GM12878 (cell line): ENCODE measurements around the gene ZNF655. TPM values are rescaled to one million over a fixed set of nuclear protein-coding genes. Genes with fewer than 3 reads are reported as not detected.
A peak's percentile ranks its signal among the peaks of the same experiment; 100 is the strongest.

ENCODE experiments used
- ATAC-seq: fragments of 200-7000 bp; cut with Tn5 transposase; 3 replicates; pipeline ENCODE4 v1.9.1; 2020; ENCODE audit warnings: mild to moderate bottlenecking, moderate library complexity
- BruUV-seq: library from RNA; stranded (reverse); fragments of 400-500 nt; replicated peaks from 2 replicates; lab custom pipeline; 2021; lab: Mats Ljungman, UMichigan
- CTCF ChIA-PET: fragments of 300-600 bp; sonication (Branson Sonifier 250); formaldehyde crosslinking; extraction: SDS; loops from one replicate; lab custom pipeline; 2021; ENCODE audit warnings: inconsistent platforms; lab: Yijun Ruan, JAX
- POLR2A ChIA-PET: fragments of 350-600 bp; formaldehyde crosslinking; extraction: SDS; loops from one replicate; lab custom pipeline; 2021; ENCODE audit warnings: inconsistent platforms; lab: Charles Lee
- RAD21 ChIA-PET: fragments of 300-600 bp; sonication (Branson Sonifier 250); formaldehyde crosslinking; loops from one replicate; lab custom pipeline; 2023; ENCODE audit warnings: antibody characterized with exemption; ENCODE audit not compliant: unreplicated experiment; lab: Charles Lee
- SMC1A ChIA-PET: fragments of 300-600 bp; sonication (Branson Sonifier 250); formaldehyde crosslinking; loops from one replicate; lab custom pipeline; 2023; ENCODE audit not compliant: unreplicated experiment, uncharacterized antibody; lab: Charles Lee
- DNase-seq: peaks from one replicate; pipeline ENCODE4 v3.0.0-alpha.2; 2011; ENCODE audit warnings: low read depth, low spot score
- FAIRE-seq: peaks from 3 replicates; lab custom pipeline; 2011; peaks lifted over from hg19 to GRCh38; lab: Jason Lieb, UNC
- H2AFZ ChIP-seq: 2 replicates; pipeline ENCODE4 v1.6.0; 2011; ENCODE audit warnings: low read depth, low read length, control low read depth; ENCODE audit not compliant: control insufficient read depth
- H3K27ac ChIP-seq: 2 replicates; pipeline ENCODE4 v1.5.1; 2011; ENCODE audit warnings: control low read depth; ENCODE audit not compliant: control insufficient read depth, insufficient read depth
- H3K27me3 ChIP-seq, 2 experiments: replicated peaks in 1 of 2; 2 replicates each; pipeline versions ENCODE4 v1.6.0 to v1.6.1; 2011; ENCODE audit warnings: low read length in 1 of 2; ENCODE audit not compliant: control insufficient read depth in 2 of 2, insufficient read depth in 2 of 2
- H3K36me3 ChIP-seq, 2 experiments: 2 replicates each; pipeline ENCODE4 v1.5.1; 2011; ENCODE audit warnings: low read length in 1 of 2; ENCODE audit not compliant: control insufficient read depth in 2 of 2, insufficient read depth in 2 of 2
- H3K4me1 ChIP-seq: 2 replicates; pipeline ENCODE4 v1.6.1; 2011; ENCODE audit warnings: mild to moderate bottlenecking, low read length, moderate library complexity, mixed read lengths; ENCODE audit not compliant: control insufficient read depth, insufficient read depth
- H3K4me2 ChIP-seq: 2 replicates; pipeline ENCODE4 v1.6.0; 2011; ENCODE audit warnings: control low read depth; ENCODE audit not compliant: control insufficient read depth, insufficient read depth
- H3K4me3 ChIP-seq: fragments of 200-600 bp; sonication (generic); 2 replicates; pipeline ENCODE4 v1.5.1; 2016
- H3K79me2 ChIP-seq: 2 replicates; pipeline ENCODE4 v1.6.0; 2011; ENCODE audit warnings: low read length; ENCODE audit not compliant: control insufficient read depth, insufficient read depth
- H3K9ac ChIP-seq: 2 replicates; pipeline ENCODE4 v1.8.0; 2011; ENCODE audit warnings: low read length, control low read depth, mixed read lengths; ENCODE audit not compliant: control insufficient read depth, insufficient read depth
- H3K9me3 ChIP-seq: replicated peaks from 3 replicates; pipeline ENCODE4 v1.5.1; 2011; ENCODE audit warnings: mild to moderate bottlenecking, low read length; ENCODE audit not compliant: control insufficient read depth, insufficient read depth
- H4K20me1 ChIP-seq: 2 replicates; pipeline ENCODE4 v1.6.0; 2011; ENCODE audit not compliant: control insufficient read depth, insufficient read depth
- HDAC2 ChIP-seq: fragments of 200-600 bp; sonication (generic); IDR thresholded peaks from 2 replicates; pipeline ENCODE4 v1.6.1; 2017
- MAX ChIP-seq: IDR thresholded peaks from 2 replicates; pipeline ENCODE4 v1.6.1; 2012; ENCODE audit warnings: low read depth, low read length, improper control_type of control experiment
- MEF2A ChIP-seq: IDR thresholded peaks from 2 replicates; pipeline ENCODE4 v1.6.1; 2011; ENCODE audit warnings: low read depth, mild to moderate bottlenecking, low read length, moderate library complexity; ENCODE audit not compliant: insufficient read depth
- MTA2 ChIP-seq: fragments of 450-650 bp; IDR thresholded peaks from 2 replicates; pipeline ENCODE4 v1.6.1; 2016; ENCODE audit warnings: low read depth, mild to moderate bottlenecking, moderate library complexity
- MTA3 ChIP-seq: IDR thresholded peaks from 2 replicates; pipeline ENCODE4 v1.6.1; 2012; ENCODE audit warnings: low read length, inconsistent platforms, borderline replicate concordance
- PAX5 ChIP-seq: IDR thresholded peaks from 2 replicates; pipeline ENCODE4 v1.6.1; 2011; ENCODE audit warnings: low read depth, low read length, borderline replicate concordance
- RELA ChIP-seq: fragments of 450-650 bp; IDR thresholded peaks from 2 replicates; pipeline ENCODE4 v1.8.0; 2014; ENCODE audit warnings: borderline replicate concordance; ENCODE audit not compliant: partially characterized antibody
- SKIL ChIP-seq: fragments of 450-650 bp; IDR thresholded peaks from 2 replicates; pipeline ENCODE4 v1.6.1; 2017; ENCODE audit warnings: mild to moderate bottlenecking, low read depth, inconsistent platforms; ENCODE audit not compliant: poor library complexity, severe bottlenecking
- TCF3 ChIP-seq: IDR thresholded peaks from 2 replicates; pipeline ENCODE4 v1.6.1; 2012; ENCODE audit warnings: low read depth, mild to moderate bottlenecking, low read length, borderline replicate concordance; ENCODE audit not compliant: insufficient read depth
- ZBTB11 ChIP-seq: fragments of 450-650 bp; formaldehyde crosslinking; IDR thresholded peaks from 2 replicates; pipeline ENCODE4 v1.5.0; 2022; ENCODE audit warnings: mild to moderate bottlenecking, missing genetic modification characterization
- ZBTB4 ChIP-seq: fragments of 450-650 bp; formaldehyde crosslinking; IDR thresholded peaks from 2 replicates; pipeline ENCODE4 v1.4.0; 2022; ENCODE audit warnings: mild to moderate bottlenecking, moderate library complexity
- ZNF274 ChIP-seq: IDR thresholded peaks from one replicate; pipeline ENCODE4 v1.8.0; 2011; ENCODE audit not compliant: insufficient read length, insufficient read depth
- WGBS: methylation state at CpG from one replicate; pipeline ENCODE4 v1.1.6; 2016; ENCODE audit warnings: low lambda C conversion rate; ENCODE audit not compliant: insufficient replicate concordance, insufficient coverage; ENCODE audit errors: missing lambda C conversion rate; 5-methylcytosine and 5-hydroxymethylcytosine counted together
- in situ Hi-C: fragments of 300-500 bp; cut with MboI; formaldehyde crosslinking; loops from 9 replicates; pipeline ENCODE4 v1.14.3; 2018; ENCODE audit warnings: mixed read lengths
- intact Hi-C: fragments of 100-400 bp; cut with micrococcal nuclease; formaldehyde crosslinking; loops from one replicate; pipeline ENCODE4 v1.14.2; 2022; ENCODE audit not compliant: unreplicated experiment
- polyA plus RNA-seq, 11 experiments: library from polyadenylated mRNA; depleted of rRNA in 4 of 11; unstranded in 6 of 11; stranded (reverse) in 5 of 11; fragments of >200 nt; fragmentation: Nextera tagmentation in 4 of 11; fragmentation: Illumina TruSeq in 1 of 11; extraction: Ambion mirVana in 4 of 11; extraction: Trizol in 1 of 11; gene quantifications; 1 replicate in 1 of 11; 2 replicates in 10 of 11; pipeline versions ENCODE4 v1.2.1 to v1.2.3, GENCODE V29; 2011 to 2016; ENCODE audit warnings: inconsistent platforms in 2 of 11, missing spikeins in 2 of 11, low read depth in 1 of 11
- total RNA-seq, 4 experiments: library from RNA; depleted of rRNA in 3 of 4; stranded (reverse); fragments of >200 nt in 3 of 4; fragmentation: Illumina TruSeq in 1 of 4; extraction: Trizol in 1 of 4; gene quantifications; 2 replicates each; pipeline versions ENCODE4 v1.2.1 to v1.2.3, GENCODE V29; 2013 to 2021

ZNF655 gene
- total and polyA plus RNA-seq, 10 of the 15 experiments (the other 5 are each of a cell fraction or from before 2014, with no cell fraction given) = 14.5 to 107 (median 52.8) TPM

- Histone ChIP-seq H4K20me1 (no peaks in the 10 kb centered on the region), H3K9me3 (no peaks in the 10 kb centered on the region; the same call in 2 of the 3 replicates), H3K4me2 (peak overlapping the region; percentile 81), H3K79me2 (peaks cover 15% of the 10 kb centered on the region), H3K9ac (peak overlapping the region; percentile 97), H3K27ac (peak overlapping the region; percentile 93), H3K36me3 (peaks cover 0 to 10% of the 10 kb centered on the region in 2 experiments; a peak in 2 of 4 replicates), H2AFZ (peak overlapping the region; percentile 84), H3K4me1 (0 out of 2 replicates have a peak, but pooled peaks cover 3% of the 10 kb centered on the region), H3K4me3 (peak overlapping the region; percentile 95), H3K27me3 (no peaks in the 10 kb centered on the region)
- WGBS = 22% methylated on average over 15 of the region's 15 CpGs
- ChIA-PET RAD21 (no interaction called here), POLR2A (interaction anchor here (1.1 kb wide), 1 partner anchor 45 kb away, joined by 3 read pairs; no protein-coding TSS in a partner anchor), CTCF (interaction anchor here (0.8 kb wide), 1 partner anchor 36 kb away, joined by 3 read pairs; no protein-coding TSS in a partner anchor), SMC1A (no interaction called here)
- FAIRE-seq (no peak), DNase-seq (no peak), ATAC-seq (peak; percentile 9)
- intact Hi-C loops (no loop called here), in situ Hi-C loops (no loop called here)
- no TSS peak for BruUV-seq
- TF ChIP-seq ZBTB4 (CRISPR knock-in tag) (no peak), MTA2 (no peak), ZBTB11 (CRISPR knock-in tag) (no peak), RELA (no peak), PAX5 (no peak), MEF2A (no peak), HDAC2 (no peak), TCF3 (no peak), SKIL (no peak), MTA3 (no peak), MAX (no peak), ZNF274 (no peak)
Observed at GRCh38 chr7:99551334-99551733, 7.1 kb upstream of the ZNF655 start.
